Smooth muscle cell of the brain vasculature (primary cell): Measurements from ENCODE around the gene SESN1.

Experiments
- DNase-seq: peaks from one replicate; pipeline ENCODE4 v3.0.0-alpha.2; 2012; ENCODE audit warnings: low read depth, low spot score

The SESN1 gene

GRCh38 chr6:108961077-108961476 is 133.6 kb downstream of the SESN1 start:
- DNase-seq: no peak

DNA sequence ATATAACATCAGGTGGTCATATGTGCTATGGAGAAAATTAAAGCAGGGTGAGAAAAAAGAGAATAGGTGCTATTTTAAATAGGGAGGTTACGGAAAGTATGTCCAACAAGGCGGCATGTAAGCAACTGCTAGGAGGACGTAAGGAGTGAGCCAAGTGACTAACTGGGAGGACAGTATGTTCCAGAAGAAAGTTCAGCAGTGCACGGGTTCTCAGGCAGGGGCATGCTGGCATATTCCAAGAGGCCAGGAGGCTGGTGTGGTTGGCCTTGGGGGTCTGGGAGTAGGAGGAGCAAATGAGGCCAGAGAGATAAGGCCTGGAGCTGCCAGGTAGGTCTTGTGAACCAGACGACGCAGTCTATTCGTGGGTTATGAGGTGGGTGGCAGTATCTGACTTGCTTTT is 134.0 kb downstream of the SESN1 start:
- DNase-seq: no peak

GRCh38 chr6:108959972-108960582 is 134.6 kb downstream of the SESN1 start:
- no peak for DNase-seq

GRCh38 chr6:108958900-108959770 is 135.5 kb downstream of the SESN1 start:
- no peak for DNase-seq

DNA sequence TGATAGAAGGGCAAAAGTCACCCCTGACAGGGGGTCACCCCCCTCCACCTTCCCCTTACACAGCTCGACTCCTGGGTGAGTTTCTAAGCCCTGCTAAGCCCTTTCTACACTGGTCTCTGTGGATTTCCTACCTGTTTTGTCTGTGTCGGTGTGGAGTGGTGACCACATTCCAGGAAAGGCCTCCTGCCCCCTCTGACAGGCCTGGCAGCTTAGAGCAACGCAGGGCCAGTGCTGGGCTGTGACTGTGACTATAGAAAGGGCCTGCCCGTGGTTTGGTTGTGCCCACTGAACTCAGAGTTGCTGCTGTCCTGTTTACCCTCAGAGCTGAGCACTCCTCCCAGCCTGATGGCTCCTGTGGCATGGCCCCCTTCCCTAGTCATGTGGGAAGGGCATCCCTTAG is 137.4 kb downstream of the SESN1 start:
- no peak for DNase-seq

DNA sequence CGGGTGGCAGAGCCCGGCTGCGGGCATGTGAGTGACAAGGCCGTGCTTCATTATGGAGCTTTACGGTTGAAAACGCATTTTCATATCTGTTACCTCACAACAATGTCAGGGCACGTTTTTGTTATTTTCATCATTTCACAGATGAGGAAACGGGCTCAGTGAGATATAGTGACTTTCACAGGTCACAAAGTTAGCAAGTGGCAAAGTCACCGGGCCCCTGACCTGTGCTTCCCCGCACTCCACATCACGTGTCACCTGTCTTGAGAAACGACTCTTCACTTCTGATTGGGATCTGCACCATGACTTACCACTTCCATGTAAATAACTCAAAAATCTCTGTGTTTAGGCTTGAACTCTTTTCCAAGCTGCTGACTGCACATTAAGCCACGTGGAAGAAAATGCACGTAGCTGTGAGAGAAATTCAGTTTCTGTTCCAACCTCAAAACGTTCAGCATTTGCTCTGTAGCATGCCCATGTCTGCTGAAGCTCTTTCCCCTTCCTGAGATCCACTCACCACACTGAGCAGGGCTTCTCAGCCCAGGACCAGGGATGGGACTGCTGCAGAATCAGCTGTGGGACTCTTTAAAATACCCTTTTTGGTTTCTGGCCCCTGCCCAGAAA is 139.2 kb downstream of the SESN1 start:
- no peak for DNase-seq

DNA sequence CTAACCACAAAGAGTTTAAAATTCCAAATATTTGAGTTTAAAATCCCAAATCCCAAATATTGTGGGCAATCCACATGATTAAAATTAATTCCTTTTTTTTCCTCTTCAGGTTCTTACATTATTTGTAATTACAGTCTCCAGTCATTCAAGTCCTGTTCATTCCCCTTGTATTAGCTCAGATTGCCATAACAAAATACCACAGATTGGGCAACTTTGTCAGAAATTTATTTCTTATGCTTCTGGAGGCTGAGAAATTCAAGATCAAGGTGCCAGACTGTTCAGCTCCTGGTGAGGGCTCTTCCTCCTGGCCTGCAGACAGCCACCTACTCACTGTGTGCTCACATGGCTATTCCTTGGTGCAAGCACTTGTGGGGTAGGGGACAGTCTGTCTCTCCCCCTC is 141.0 kb downstream of the SESN1 start:
- no peak for DNase-seq

DNA sequence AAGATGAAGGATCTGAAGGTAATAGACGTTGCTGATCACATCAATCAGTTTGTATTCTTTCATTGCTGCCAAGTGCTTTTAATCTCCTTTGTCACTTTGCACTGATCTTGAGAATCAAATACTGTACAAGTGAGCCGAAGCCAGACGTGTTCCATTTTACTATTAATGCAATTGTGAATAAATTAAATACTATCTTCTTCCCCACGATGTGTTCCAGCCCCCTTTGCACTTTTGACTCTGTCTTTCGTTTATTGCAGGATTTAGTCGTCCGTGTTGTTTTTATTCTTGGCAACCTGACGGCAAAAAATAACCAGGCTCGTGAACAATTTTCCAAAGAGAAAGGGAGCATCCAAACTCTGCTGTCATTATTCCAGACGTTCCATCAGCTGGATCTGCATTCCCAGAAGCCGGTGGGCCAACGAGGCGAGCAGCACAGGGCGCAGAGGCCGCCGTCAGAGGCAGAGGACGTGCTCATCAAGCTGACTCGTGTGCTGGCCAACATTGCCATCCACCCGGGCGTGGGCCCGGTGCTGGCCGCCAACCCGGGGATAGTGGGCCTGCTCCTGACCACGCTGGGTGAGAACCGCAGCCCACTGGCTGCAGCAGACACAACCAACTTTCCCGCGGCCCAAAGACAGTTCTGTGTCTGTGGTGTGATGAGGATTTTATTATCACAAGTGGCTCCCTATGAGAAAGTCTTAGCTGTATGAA is 141.7 kb downstream of the SESN1 start:
- no peak for DNase-seq

GRCh38 chr6:108951351-108951953 is 143.2 kb downstream of the SESN1 start:
- no peak for DNase-seq

- DNase-seq: no peak
Observed at GRCh38 chr6:108948181-108948661, 146.4 kb downstream of the SESN1 start.

DNA sequence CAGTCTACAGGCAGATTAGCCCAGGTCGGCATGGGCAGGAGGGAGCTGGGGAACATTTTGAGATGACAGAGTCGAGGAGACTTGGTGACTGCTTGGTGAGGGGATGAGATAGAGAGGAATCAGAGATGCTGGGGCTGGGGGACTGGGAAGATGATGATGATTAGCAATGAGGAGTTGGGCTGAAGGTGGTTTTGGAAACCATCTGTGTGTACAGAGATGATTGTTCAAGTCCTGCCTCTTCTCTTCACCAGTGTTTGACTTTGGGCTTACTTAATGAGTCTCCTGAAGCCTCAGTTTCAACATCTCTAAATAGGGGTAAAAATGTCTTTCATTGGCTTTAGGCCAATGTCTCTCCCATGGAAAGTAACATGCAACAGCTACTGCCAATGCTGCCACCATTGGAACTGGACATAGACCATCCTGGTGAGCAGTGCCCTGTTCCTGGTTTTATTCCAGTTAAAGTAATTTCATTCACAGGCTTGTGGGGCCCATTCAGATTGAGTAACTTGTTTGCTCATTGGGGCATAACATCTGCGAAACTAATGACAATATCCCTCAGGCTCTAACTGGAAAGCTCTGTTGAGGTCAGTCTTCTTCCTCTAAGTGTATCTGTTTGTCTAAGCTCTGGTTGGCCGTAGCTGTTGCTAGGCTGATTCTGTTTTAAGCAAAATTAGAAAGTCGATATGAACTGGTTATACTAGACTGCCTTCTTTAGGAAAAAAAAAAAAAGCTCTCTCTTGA is 147.4 kb downstream of the SESN1 start:
- peak; percentile 59 for DNase-seq

DNA sequence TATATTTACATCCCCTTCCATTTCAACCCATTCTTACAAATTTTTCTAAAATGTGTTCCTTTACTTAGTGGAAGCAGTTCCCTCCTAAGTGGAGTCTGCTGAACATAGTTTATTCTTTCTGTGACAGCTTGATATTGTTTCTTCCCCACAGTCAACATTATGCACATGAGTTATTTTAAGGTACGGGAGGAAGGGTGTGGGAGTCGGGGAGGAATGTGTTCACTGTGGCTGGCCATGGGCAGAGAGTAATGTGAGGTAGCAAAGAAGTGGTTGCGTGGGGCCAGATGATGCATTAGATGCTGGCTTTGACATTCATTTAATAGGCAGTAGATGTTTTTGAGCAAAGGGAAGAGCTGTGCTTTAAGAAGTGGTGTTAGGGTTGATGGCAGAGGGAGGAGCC is 148.0 kb downstream of the SESN1 start:
- DNase-seq: no peak

GRCh38 chr6:108945681-108946159 is 148.9 kb downstream of the SESN1 start:
- DNase-seq: peak; percentile 77

- peak; percentile 33 for DNase-seq
Observed at GRCh38 chr6:108944707-108945680, 149.7 kb downstream of the SESN1 start.

GRCh38 chr6:108944071-108944470 is 150.6 kb downstream of the SESN1 start:
- no peak for DNase-seq

GRCh38 chr6:108942556-108943492 is 151.8 kb downstream of the SESN1 start:
- no peak for DNase-seq

DNA sequence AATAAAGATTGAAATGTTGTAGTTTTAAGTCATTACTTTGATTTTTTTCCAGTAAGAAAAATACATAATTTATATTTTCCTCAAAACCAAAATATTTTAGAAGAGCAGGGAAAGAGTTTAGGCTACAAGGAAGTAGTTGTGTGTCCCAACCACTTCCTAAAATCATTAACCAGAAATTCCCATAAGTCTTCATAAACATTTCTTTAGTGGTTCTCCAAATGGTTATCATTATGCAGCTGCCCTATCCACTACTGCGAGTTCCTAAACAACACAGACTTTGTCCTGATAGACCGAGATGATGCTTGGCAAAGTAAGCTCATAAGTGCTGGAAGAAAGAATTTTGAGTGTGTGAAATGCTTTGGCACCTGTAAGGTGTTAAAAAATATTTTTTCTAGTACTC is 152.8 kb downstream of the SESN1 start:
- DNase-seq: no peak

GRCh38 chr6:108941281-108941680 is 153.4 kb downstream of the SESN1 start:
- DNase-seq: no peak
